Activated CD4-positive, CD25-positive, alpha-beta regulatory T cell treated with anti-CD3 and anti-CD28 coated beads, Interleukin-2, amount 50 U/mL, for 16 hours (primary cell): ENCODE results near the gene MAGEA9.
"Not testable (repeated sequence)": the region's sequence is repeated elsewhere in the genome, so short reads cannot be mapped to it uniquely, and the experiment has no call there.

Experiments
- DNase-seq: peaks from one replicate; pipeline ENCODE4 v3.0.0-alpha.2; 2020; ENCODE audit warnings: low read depth, low spot score

The MAGEA9 gene

GRCh38 chrX:149807747-149808458 lies 26.2 kb downstream of the MAGEA9 start:
- no peak for DNase-seq

GRCh38 chrX:149818652-149819051 lies 36.9 kb downstream of the MAGEA9 start:
- no peak for DNase-seq

- DNase-seq: no peak
Measured at GRCh38 chrX:149819371-149819770, 37.6 kb downstream of the MAGEA9 start.

- DNase-seq: no peak
Measured at GRCh38 chrX:149825424-149825823, 43.7 kb downstream of the MAGEA9 start.

- DNase-seq: no peak
Measured at GRCh38 chrX:149827254-149827653, 45.5 kb downstream of the MAGEA9 start.

- DNase-seq: no peak
Measured at GRCh38 chrX:149829751-149830191, 48.0 kb downstream of the MAGEA9 start.

- DNase-seq: no peak
Measured at GRCh38 chrX:149830192-149830873, 48.6 kb downstream of the MAGEA9 start.

GRCh38 chrX:149831473-149831872 lies 49.7 kb downstream of the MAGEA9 start:
- no peak for DNase-seq

GRCh38 chrX:149836728-149837127 lies 55.0 kb downstream of the MAGEA9 start:
- not testable (repeated sequence) for DNase-seq

GRCh38 chrX:149837167-149837566 lies 55.4 kb downstream of the MAGEA9 start:
- DNase-seq: no peak
